HG03354 (cell line): ENCODE measurements around the gene SPPL3.

ENCODE experiments used
- ATAC-seq: cut with Tn5 transposase; IDR thresholded peaks from one replicate; pipeline ENCODE4 v1.9.1; 2021; ENCODE audit warnings: mild to moderate bottlenecking; ENCODE audit not compliant: unreplicated experiment, poor library complexity, severe bottlenecking

The SPPL3 gene

GRCh38 chr12:120719072-120719471 lies 185.1 kb downstream of the SPPL3 start:
- peak; percentile 70 for ATAC-seq

- no peak for ATAC-seq
These were observed 186.1 kb downstream of the SPPL3 start for GRCh38 chr12:120718055-120718454.

GRCh38 chr12:120713861-120714482 lies 190.2 kb downstream of the SPPL3 start:
- ATAC-seq, result peak; percentile 42

- ATAC-seq, result no peak
These were observed 191.5 kb downstream of the SPPL3 start for GRCh38 chr12:120712610-120713009.
